Breast epithelium (tissue), 4 donors: ENCODE measurements around the gene CDH4. TPM values are rescaled to one million over a fixed set of nuclear protein-coding genes. Genes with fewer than 3 reads are reported as not detected.

Experiments
- DNase-seq, 2 donors: peaks; one replicate each; pipeline ENCODE4 v3.0.0-alpha.2; 2019; ENCODE audit warnings: low spot score in 2 of 2
- H3K27ac ChIP-seq, 2 donors: fragments of 200-600 bp; sonication (generic) in 1 of 2; one replicate each; pipeline ENCODE4 v1.5.1; 2016 to 2019; ENCODE audit warnings: mild to moderate bottlenecking in 1 of 2
- H3K27me3 ChIP-seq, 2 donors: fragments of 200-600 bp; sonication (generic) in 1 of 2; one replicate each; pipeline versions ENCODE4 v1.5.1 to v1.6.0; 2017 to 2019; ENCODE audit warnings: control low read depth in 1 of 2, mild to moderate bottlenecking in 1 of 2
- H3K36me3 ChIP-seq: fragments of 200-600 bp; one replicate; pipeline ENCODE4 v1.5.1; 2019
- H3K4me1 ChIP-seq, 2 donors: fragments of 200-600 bp; sonication (generic); one replicate each; pipeline ENCODE4 v1.5.1; 2016 to 2019; ENCODE audit warnings: control low read depth in 1 of 2
- H3K4me3 ChIP-seq, 3 donors: fragments of 200-600 bp; sonication (generic); 1 replicate in 2 of 3; 2 replicates in 1 of 3; pipeline ENCODE4 v1.5.1; 2016 to 2019; ENCODE audit warnings: mild to moderate bottlenecking in 3 of 3, moderate library complexity in 2 of 3
- H3K9me3 ChIP-seq, 2 donors: fragments of 200-600 bp; sonication (generic) in 1 of 2; one replicate each; pipeline ENCODE4 v1.5.1; 2016 to 2019; ENCODE audit warnings: control low read depth in 1 of 2
- CTCF ChIP-seq, 3 donors: fragments of 450-650 bp; IDR thresholded peaks; one replicate each; pipeline ENCODE4 v1.5.1; 2016 to 2017; ENCODE audit warnings: antibody characterized with exemption in 3 of 3, mild to moderate bottlenecking in 3 of 3, moderate library complexity in 3 of 3
- POLR2A ChIP-seq: fragments of 450-650 bp; IDR thresholded peaks from one replicate; pipeline ENCODE4 v1.6.1; 2016; ENCODE audit warnings: antibody characterized with exemption, mild to moderate bottlenecking, moderate library complexity
- POLR2AphosphoS5 ChIP-seq, 3 donors: sonication (generic); formaldehyde crosslinking; IDR thresholded peaks; one replicate each; pipeline ENCODE4 v1.6.1; 2017; ENCODE audit warnings: antibody characterized with exemption in 3 of 3
- intact Hi-C: fragments of 100-400 bp; cut with DNase I; formaldehyde crosslinking; loops from one replicate; pipeline ENCODE4 v1.15.1; 2023; ENCODE audit warnings: low total_unique reads
- total RNA-seq, 3 donors: library from RNA; depleted of rRNA; stranded (reverse); fragments of >200 nt; gene quantifications; one replicate each; pipeline ENCODE4 v1.1.0, GENCODE V29; 2016

Gene CDH4
- total RNA-seq, 3 donors from 2014 or later, result under 0.01 TPM; not detected in 2

- DNase-seq, result no peak
- no peaks in the 10 kb centered on the region for H3K9me3 ChIP-seq
- H3K4me1 ChIP-seq, result no peaks in the 10 kb centered on the region
- TF ChIP-seq CTCF (IDR thresholded peaks at IDR 0.05) (no peak), POLR2A (no peak), POLR2AphosphoS5 (IDR thresholded peaks at IDR 0.05) (no peak)
- intact Hi-C loops, result no loop called here
- H3K27me3 ChIP-seq, result peaks cover 0 to 35% of the 10 kb centered on the region in 2 donors
- H3K36me3 ChIP-seq, result no peaks in the 10 kb centered on the region
- no peak overlapping the region for H3K27ac ChIP-seq
- no peak overlapping the region for H3K4me3 ChIP-seq
These were observed 558.7 kb downstream of the CDH4 start for GRCh38 chr20:61810738-61811135.

- DNase-seq, result no peak
- H3K9me3 ChIP-seq, result no peaks in the 10 kb centered on the region
- H3K4me1 ChIP-seq, result no peaks in the 10 kb centered on the region
- peaks cover 0 to 32% of the 10 kb centered on the region in 2 donors for H3K27me3 ChIP-seq
- TF ChIP-seq CTCF (IDR thresholded peaks at IDR 0.05) (no peak), POLR2AphosphoS5 (IDR thresholded peaks at IDR 0.05) (no peak), POLR2A (no peak)
- no peak overlapping the region for H3K4me3 ChIP-seq
- intact Hi-C loops, result no loop called here
- H3K36me3 ChIP-seq, result no peaks in the 10 kb centered on the region
- no peak overlapping the region for H3K27ac ChIP-seq
These were observed 559.1 kb downstream of the CDH4 start for GRCh38 chr20:61811166-61811565.

GRCh38 chr20:61812121-61812844, 560.2 kb downstream of the CDH4 start:
- no peak overlapping the region for H3K27ac ChIP-seq
- no peak overlapping the region for H3K4me3 ChIP-seq
- H3K27me3 ChIP-seq, result peaks cover 0 to 21% of the 10 kb centered on the region in 2 donors
- H3K36me3 ChIP-seq, result no peaks in the 10 kb centered on the region
- intact Hi-C loops, result no loop called here
- no peak for DNase-seq
- H3K9me3 ChIP-seq, result no peaks in the 10 kb centered on the region
- H3K4me1 ChIP-seq, result no peaks in the 10 kb centered on the region
- TF ChIP-seq POLR2A (no peak), POLR2AphosphoS5 (IDR thresholded peaks at IDR 0.05) (no peak), CTCF (IDR thresholded peaks at IDR 0.05) (no peak)

DNA sequence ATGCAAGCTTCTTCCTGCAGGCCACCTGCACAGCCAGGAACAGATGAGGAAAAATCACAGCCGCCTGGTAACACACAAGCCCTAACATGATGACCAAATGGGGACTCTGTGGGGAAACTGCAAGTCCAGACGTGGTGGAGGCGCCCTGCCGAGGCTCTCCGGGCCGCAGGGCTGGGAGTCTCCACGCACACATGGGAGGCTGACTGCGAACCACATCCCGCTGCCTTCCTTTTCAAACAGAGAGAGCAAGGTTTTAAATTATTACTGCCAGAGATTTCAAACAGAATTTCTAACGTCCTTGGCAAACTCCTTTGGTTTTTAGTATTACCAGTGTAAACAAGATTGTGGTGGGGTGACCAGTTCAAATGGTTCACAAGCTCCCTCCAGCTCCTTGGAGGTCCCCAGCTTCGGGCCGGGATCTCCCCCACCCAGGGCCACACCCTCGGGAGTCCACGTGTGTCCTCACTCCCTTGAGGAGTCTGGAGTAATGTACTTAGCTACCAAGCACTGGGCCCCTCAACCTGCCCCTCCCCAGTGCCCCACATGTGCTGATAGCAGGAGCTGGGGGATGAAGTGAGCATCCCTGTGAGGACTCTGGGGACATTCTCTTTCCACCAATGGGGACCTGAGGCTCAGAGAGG, 560.9 kb downstream of the CDH4 start:
- H3K4me3 ChIP-seq, result no peak overlapping the region
- H3K27ac ChIP-seq, result no peak overlapping the region
- H3K36me3 ChIP-seq, result no peaks in the 10 kb centered on the region
- no peaks in the 10 kb centered on the region for H3K9me3 ChIP-seq
- H3K4me1 ChIP-seq, result no peaks in the 10 kb centered on the region
- TF ChIP-seq CTCF (IDR thresholded peaks at IDR 0.05) (no peak), POLR2AphosphoS5 (IDR thresholded peaks at IDR 0.05) (no peak), POLR2A (no peak)
- DNase-seq, result no peak
- intact Hi-C loops, result no loop called here
- peaks cover 0 to 15% of the 10 kb centered on the region in 2 donors for H3K27me3 ChIP-seq

- Histone ChIP-seq H3K4me3 (no peak overlapping the region), H3K9me3 (no peaks in the 10 kb centered on the region), H3K4me1 (no peaks in the 10 kb centered on the region), H3K36me3 (no peaks in the 10 kb centered on the region), H3K27ac (no peak overlapping the region), H3K27me3 (peaks cover 0 to 15% of the 10 kb centered on the region in 2 donors)
- DNase-seq, result no peak
- TF ChIP-seq POLR2A (no peak), POLR2AphosphoS5 (IDR thresholded peaks at IDR 0.05) (no peak), CTCF (IDR thresholded peaks at IDR 0.05) (no peak)
- intact Hi-C loops, result no loop called here
These were observed 561.7 kb downstream of the CDH4 start for GRCh38 chr20:61813791-61814190.
